AG09309 (cell line): ENCODE data around the gene FUT7.

Experiments
- DNase-seq: peaks from one replicate; pipeline ENCODE4 v3.0.0-alpha.2; 2010; ENCODE audit warnings: low read depth
- H3K4me3 ChIP-seq: 2 replicates; pipeline ENCODE4 v1.5.1; 2011; ENCODE audit warnings: mild to moderate bottlenecking, low read depth, low read length, moderate library complexity; ENCODE audit not compliant: control insufficient read depth
- TF ChIP-seq, protein P1 (sequence below): IDR thresholded peaks from 2 replicates; pipeline ENCODE4 v1.5.1; 2011; ENCODE audit warnings: mild to moderate bottlenecking, low read depth, low read length, inconsistent platforms; ENCODE audit not compliant: insufficient read depth, control insufficient read depth; ENCODE audit errors: missing control alignments

Gene FUT7

DNA sequence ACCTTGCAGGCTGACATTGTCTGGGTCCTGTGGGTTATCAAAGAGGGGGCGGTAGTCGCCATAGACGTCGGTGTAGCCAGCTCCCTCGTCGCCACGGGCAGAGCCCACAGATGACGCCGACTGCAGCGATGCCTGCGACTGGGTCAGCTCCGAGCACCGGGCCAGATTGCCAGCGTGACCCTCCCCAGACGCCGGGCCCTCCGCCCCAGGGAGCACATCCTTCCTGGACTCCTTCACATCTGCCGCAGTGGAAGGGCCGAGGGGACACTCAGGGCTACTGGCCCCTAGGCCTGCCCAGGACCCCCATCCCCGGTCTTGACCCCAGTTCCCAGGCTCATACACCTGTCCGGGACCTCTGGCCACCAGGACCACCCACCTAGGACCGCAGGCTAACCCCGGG is 17.7 kb downstream of the FUT7 start:
- no peak for DNase-seq
- TF ChIP-seq, protein P1, sequence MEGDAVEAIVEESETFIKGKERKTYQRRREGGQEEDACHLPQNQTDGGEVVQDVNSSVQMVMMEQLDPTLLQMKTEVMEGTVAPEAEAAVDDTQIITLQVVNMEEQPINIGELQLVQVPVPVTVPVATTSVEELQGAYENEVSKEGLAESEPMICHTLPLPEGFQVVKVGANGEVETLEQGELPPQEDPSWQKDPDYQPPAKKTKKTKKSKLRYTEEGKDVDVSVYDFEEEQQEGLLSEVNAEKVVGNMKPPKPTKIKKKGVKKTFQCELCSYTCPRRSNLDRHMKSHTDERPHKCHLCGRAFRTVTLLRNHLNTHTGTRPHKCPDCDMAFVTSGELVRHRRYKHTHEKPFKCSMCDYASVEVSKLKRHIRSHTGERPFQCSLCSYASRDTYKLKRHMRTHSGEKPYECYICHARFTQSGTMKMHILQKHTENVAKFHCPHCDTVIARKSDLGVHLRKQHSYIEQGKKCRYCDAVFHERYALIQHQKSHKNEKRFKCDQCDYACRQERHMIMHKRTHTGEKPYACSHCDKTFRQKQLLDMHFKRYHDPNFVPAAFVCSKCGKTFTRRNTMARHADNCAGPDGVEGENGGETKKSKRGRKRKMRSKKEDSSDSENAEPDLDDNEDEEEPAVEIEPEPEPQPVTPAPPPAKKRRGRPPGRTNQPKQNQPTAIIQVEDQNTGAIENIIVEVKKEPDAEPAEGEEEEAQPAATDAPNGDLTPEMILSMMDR = no peak
- no peak overlapping the region for H3K4me3 ChIP-seq

DNA sequence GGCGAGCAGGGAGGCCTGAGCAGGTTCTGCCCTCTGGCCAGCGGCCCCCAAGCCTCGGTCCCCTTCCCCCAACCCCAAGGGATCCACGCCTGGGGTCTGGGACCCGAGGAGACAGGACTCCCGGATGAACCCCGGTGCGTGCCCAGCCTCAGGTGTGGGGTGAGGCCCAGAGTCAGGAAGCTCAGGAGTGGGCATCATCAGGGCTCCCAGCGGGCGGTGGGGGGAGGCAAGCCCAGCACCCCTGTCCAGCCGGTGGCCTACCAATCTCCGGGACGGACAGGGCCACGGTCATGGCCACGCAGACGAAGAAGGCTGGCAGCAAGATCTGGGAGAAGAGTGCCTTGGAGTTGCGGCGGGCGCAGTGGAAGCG is 18.3 kb downstream of the FUT7 start:
- no peak overlapping the region for H3K4me3 ChIP-seq
- TF ChIP-seq, protein P1 = no peak
- no peak for DNase-seq

DNA sequence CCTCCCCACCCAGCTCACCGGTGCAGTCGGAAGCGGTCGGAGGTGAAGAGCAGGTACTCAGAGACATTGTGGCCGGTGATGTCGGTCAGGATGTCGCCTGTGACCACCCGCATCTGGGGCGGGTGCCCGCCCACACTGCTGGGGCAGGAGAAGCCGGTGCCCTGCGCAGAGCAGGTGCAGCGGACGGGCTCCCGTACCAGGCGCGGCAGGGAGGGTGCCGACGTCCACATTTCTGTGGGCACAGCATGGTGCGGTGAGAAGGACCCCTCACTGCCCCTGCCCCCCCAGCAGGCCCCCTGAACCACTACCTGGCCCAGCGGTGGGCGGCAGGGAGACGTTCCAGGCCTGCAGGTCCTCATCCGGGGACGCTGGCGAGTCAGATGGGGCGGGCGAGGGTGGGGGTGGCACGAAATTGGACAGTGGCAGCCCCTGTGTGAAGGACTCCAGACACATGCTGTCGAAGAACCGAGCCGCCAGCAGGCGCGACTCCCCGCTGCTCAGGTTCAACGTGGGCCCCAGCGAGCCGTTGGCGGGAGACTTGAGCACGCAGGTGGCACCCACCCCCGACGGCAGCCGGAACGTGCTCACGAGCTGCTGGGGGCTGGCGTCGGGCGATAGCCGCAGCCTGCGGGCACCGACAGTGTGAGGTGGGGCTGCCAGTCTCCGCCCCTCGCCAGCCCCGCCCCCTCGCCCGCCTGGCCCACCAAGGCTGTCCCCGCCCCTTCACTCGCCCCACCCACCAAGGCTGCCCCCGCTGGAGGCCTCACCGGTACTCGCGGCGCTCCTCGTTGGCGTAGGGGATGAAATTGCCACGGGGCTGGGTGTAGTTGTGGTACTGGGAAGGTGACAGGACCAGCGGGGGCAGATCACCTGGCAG is 19.0 kb downstream of the FUT7 start:
- no peak overlapping the region for H3K4me3 ChIP-seq
- TF ChIP-seq, protein P1 = no peak
- no peak for DNase-seq

DNA sequence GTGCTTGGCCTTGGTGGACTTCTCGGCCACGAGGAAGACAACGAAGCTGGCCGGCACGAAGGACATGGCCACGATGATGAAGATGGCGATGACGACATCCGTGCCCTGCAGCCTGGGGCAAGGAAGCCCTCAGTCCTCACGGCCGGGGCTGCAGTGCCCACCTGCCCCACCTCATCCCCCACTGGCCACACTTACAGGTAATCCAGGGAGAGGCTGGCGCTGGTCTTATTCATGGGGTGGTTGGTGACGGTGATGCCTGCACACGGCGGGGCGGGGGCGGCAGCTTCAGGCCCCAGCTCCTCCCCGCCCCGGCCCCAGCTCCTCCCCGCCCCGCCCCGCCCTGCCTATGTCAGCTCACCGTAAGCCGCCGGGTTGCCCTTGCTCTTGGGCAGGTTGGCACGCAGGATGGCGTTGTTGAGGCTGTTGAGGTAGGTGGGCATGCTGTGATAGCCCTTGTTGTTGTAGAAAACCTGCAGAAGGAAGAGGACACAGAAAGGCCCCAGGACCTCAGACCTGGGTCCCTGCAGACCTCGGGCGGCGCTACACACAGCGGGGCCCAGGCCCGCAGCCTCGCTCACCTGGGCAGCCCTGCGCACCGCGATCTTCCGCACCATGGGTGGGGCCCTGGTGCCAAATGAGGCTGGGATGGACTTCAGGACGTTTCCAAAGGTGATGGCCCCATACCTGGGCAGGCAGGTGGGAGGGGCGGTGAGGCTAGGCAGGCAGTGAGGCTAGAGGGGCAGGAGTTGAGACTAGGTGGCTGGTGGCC is 19.8 kb downstream of the FUT7 start:
- no peak for DNase-seq
- no peak overlapping the region for H3K4me3 ChIP-seq
- TF ChIP-seq, protein P1 = no peak

DNA sequence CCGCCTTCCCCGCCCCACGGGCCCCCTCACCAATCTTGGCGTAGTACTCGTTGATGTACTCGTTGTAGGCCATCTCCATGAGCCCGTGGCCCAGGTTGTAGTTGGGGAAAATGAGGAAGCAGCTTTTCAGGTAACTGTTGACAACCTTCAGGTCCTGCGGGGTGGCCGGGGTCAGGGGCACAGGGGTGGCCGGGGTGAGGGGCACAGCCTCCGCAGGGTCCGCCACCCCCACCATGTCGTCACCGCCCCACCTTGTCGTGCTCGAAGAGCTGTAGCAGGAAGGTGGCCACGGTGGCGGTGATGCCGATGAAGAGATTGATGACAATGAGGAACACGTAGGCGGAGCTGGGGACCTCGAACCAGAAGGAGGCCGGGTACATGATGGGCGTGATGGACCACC is 20.7 kb downstream of the FUT7 start:
- DNase-seq = no peak
- H3K4me3 ChIP-seq = no peak overlapping the region
- TF ChIP-seq, protein P1 = no peak

DNA sequence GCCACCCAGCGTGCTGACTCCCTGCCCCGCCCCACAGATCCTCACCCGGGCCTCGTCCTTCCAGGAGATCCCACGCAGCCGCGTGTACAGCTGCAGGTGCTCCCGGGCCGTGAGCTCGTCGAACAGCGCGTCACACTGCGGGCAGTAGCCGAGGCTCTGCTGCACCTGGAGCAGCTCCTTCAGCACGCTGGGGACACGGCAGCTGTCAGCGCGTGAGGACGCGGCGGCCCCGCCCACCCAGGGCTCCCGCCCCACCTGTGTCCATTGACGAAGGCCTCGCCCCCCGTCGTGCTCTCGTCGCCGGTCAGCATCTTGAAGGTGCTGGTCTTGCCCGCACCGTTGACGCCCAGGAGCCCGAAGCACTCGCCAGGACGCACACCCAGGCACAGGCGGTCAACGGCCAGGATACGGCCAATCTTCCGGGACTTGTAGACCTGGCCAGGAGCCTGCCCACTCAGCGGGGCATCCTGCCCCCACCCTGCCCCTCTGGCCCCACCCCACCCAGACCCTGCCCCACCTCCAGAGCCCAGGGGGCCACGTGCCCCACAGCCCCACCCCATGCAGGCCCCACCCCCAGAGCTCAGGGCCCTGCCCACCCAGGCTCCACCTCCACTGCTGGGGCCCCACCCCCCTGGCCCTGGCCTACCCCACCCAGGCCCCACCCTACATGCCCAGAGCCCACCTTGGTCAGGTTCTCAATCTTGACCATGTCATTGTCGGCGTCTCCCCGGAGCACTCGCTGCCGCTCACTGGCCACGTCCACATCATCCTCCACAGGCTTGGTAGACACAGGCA is 21.8 kb downstream of the FUT7 start:
- no peak overlapping the region for H3K4me3 ChIP-seq
- no peak for DNase-seq
- TF ChIP-seq, protein P1 = no peak
